Kidney epithelial cell (primary cell): ENCODE results near the gene UNC119B. TPM values are rescaled to one million over a fixed set of nuclear protein-coding genes. Genes with fewer than 3 reads are reported as not detected.

ENCODE experiments used
- DNase-seq: peaks from one replicate; pipeline ENCODE4 v3.0.0-alpha.2; 2010; ENCODE audit warnings: low read depth
- H3K27me3 ChIP-seq: 2 replicates; pipeline ENCODE4 v1.6.0; 2011; ENCODE audit warnings: low read length; ENCODE audit not compliant: control insufficient read depth, insufficient read depth
- H3K36me3 ChIP-seq: 2 replicates; pipeline ENCODE4 v1.5.1; 2011; ENCODE audit warnings: low read length; ENCODE audit not compliant: control insufficient read depth, insufficient read depth
- H3K4me3 ChIP-seq: 2 replicates; pipeline ENCODE4 v1.5.1; 2011; ENCODE audit warnings: low read depth, mild to moderate bottlenecking, control low read depth, low read length
- total RNA-seq: library from RNA; depleted of rRNA; stranded (reverse); fragments of >200 nt; gene quantifications from 2 replicates; pipeline ENCODE4 v1.2.3, GENCODE V29; 2015
- TF ChIP-seq, protein P1 (sequence below): IDR thresholded peaks from 2 replicates; pipeline ENCODE4 v1.5.1; 2011; ENCODE audit warnings: mild to moderate bottlenecking, moderate library complexity, low read length, control low read depth, inconsistent platforms; ENCODE audit not compliant: insufficient read depth, poor library complexity, severe bottlenecking

UNC119B gene
- total RNA-seq, 1 donor from 2014 or later, result 22.8 TPM

DNA sequence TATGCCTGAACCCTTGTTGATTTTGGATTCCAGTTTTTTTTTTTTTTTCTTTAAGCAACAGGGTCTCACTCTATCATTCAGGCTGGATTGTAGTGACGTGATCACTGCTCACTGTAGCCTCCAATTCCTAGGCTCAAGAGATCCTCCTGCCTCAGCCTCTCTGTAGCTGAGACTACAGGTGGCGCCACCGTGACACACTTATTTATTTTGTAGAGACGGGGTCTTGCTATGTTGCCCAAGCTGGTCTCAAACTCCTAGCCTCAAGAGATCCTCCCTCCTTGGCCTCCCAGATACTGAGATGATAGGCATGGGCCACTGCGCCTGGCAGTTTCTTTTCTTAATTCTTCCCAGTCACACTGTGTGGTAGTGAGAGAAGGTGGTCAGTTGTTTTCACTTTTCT lies 40.5 kb downstream of the UNC119B start:
- DNase-seq, result no peak
- TF ChIP-seq, protein P1, sequence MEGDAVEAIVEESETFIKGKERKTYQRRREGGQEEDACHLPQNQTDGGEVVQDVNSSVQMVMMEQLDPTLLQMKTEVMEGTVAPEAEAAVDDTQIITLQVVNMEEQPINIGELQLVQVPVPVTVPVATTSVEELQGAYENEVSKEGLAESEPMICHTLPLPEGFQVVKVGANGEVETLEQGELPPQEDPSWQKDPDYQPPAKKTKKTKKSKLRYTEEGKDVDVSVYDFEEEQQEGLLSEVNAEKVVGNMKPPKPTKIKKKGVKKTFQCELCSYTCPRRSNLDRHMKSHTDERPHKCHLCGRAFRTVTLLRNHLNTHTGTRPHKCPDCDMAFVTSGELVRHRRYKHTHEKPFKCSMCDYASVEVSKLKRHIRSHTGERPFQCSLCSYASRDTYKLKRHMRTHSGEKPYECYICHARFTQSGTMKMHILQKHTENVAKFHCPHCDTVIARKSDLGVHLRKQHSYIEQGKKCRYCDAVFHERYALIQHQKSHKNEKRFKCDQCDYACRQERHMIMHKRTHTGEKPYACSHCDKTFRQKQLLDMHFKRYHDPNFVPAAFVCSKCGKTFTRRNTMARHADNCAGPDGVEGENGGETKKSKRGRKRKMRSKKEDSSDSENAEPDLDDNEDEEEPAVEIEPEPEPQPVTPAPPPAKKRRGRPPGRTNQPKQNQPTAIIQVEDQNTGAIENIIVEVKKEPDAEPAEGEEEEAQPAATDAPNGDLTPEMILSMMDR, result no peak
- H3K27me3 ChIP-seq, result no peaks in the 10 kb centered on the region
- H3K36me3 ChIP-seq, result no peaks in the 10 kb centered on the region
- H3K4me3 ChIP-seq, result no peak overlapping the region

DNA sequence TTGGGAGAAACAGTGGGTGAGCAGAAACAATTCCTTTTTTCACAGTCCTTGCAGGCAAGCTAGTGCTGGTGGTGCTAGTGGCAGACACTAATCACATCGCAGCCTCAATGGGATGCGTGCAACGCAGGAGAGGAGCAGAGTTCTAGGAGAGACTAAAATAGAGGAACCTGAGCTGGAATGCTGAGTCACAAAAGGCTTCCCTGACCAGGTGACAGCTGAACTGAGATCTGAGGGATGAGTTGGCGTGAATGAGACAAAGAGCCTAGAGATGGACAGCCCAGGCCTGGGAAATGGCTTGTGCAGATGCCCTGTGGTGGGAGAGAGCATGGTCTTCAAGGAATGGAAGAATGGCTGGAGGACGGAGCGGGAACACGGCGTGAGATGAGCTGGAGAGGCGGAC lies 41.1 kb downstream of the UNC119B start:
- Histone ChIP-seq H3K36me3 (no peaks in the 10 kb centered on the region), H3K4me3 (no peak overlapping the region), H3K27me3 (no peaks in the 10 kb centered on the region)
- TF ChIP-seq, protein P1, result no peak
- DNase-seq, result no peak

DNA sequence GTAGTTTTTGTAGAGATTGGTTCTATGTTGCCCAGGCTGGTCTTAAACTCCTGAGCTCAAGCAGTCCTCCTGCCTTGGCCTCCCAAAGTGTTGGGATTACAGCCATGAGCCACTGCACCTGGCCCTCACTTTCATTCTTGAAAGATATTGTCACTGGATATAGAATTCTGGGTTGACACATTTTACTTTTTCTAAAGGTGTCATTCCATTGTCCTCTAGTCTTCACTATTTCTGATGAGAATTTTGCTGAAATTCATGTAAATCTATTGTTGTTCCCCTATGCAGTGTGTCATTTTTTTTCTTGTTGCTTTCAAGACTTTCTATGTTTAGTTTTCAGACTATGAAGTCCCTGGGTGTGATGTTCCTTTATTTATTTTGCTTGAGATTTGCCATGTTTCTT lies 44.5 kb downstream of the UNC119B start:
- TF ChIP-seq, protein P1, result no peak
- Histone ChIP-seq H3K27me3 (no peaks in the 10 kb centered on the region), H3K36me3 (no peaks in the 10 kb centered on the region), H3K4me3 (no peak overlapping the region)
- DNase-seq, result no peak

DNA sequence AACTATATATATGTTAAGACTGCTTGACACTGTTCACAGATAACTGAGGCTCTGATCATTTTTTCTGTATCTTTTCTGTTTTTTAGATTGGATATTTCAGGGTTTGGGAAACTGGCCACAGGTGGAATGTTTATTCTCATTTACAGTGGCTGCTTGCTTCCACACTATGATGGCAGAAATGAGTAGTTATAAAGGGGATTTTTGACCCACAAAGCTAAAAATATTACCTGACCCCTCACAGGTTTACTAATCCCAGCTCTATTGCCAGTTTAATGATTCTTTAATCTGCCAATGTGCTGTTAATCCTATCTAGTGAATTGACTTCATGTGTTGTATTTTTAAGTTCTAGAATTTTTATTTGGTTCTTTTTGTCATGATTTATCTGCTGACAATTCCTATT lies 45.0 kb downstream of the UNC119B start:
- no peaks in the 10 kb centered on the region for H3K27me3 ChIP-seq
- DNase-seq, result no peak
- H3K36me3 ChIP-seq, result no peaks in the 10 kb centered on the region
- TF ChIP-seq, protein P1, result no peak
- no peak overlapping the region for H3K4me3 ChIP-seq

DNA sequence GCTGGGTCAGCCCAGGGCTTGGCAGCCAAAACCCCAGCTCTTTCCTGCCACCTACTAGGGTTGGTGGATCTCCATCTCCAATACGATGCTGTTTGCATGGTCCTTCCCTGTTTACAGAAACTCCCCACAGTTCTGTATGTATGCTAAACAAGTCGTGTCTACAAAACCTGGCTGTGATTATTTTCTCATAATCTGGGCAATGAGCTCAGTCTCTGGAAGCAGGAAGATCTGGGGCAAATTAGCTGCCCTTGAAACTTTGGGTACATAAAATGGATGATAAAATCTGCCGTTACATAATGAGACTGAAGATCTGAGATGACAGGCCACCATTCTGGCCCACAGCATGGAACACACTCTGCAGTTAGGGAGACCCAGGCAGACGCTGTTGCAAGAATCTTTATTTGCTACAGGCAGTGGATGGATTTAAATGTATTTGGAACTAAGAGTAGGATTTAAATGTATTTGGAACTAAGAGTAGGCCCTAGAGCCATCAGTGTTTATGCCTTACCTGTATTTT lies 47.0 kb downstream of the UNC119B start:
- H3K36me3 ChIP-seq, result no peaks in the 10 kb centered on the region
- TF ChIP-seq, protein P1, result no peak
- no peaks in the 10 kb centered on the region for H3K27me3 ChIP-seq
- DNase-seq, result no peak
- no peak overlapping the region for H3K4me3 ChIP-seq

DNA sequence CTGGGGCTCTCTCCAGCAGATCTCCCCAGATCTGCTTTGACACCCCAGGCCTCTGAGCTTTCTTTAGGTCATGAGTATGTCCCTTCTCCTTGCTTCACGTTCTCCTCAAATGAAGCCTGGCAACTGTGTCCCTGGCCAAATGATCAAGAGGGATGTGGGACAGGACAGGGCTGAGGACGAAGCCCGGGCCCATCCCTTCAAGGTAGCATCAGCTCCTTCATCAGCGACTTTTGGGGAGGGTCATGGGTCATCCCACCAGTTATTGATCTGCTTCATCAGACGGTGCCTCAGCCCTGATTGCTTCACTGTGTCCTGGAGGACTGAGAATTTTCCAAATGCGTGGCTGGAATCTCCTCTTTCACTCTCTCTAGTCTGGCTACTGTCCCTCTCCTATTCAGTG lies 47.7 kb downstream of the UNC119B start:
- TF ChIP-seq, protein P1, result no peak
- DNase-seq, result no peak
- no peaks in the 10 kb centered on the region for H3K36me3 ChIP-seq
- H3K4me3 ChIP-seq, result no peak overlapping the region
- no peaks in the 10 kb centered on the region for H3K27me3 ChIP-seq
